ENCODE results near the gene ACTL10.

Gene ACTL10

GRCh38 chr20:33716498-33716897, 49.8 kb downstream of the ACTL10 start:
- no peak overlapping the region for H3K4me3 ChIP-seq (ENCODE audit: low read depth, low read length)
- no peak for TF ChIP-seq CTCF (IDR thresholded peaks at IDR 0.05; ENCODE audit: low read depth, low read length, missing control alignments)
- DNase-seq (ENCODE audit: low read depth) = no peak
- in situ Hi-C loops (cut with HindIII; ENCODE audit: low sequenced_read_pairs) = no loop called here

Measured in astrocyte of the cerebellum (primary cell).